ENCODE data around the gene CDHR2. TPM values are rescaled to one million over a fixed set of nuclear protein-coding genes. Genes with fewer than 3 reads are reported as not detected.

Gene CDHR2
- polyA plus RNA-seq, 1 donor, result 247 TPM

- Histone ChIP-seq H3K27me3 (ENCODE audit: control insufficient read depth, insufficient read depth, low read length) (peaks cover 32% of the 10 kb centered on the region), H3K36me3 (ENCODE audit: control insufficient read depth, insufficient read depth, low read length) (no peaks in the 10 kb centered on the region), H3K27ac (ENCODE audit: low read length) (no peak overlapping the region), H3K9me3 (ENCODE audit: control insufficient read depth, low read depth, low read length) (no peaks in the 10 kb centered on the region), H3K4me1 (ENCODE audit: control insufficient read depth, insufficient read depth, low read length) (no peaks in the 10 kb centered on the region), H3K4me3 (ENCODE audit: low read length) (no peak overlapping the region)
- DNase-seq, result no peak
- 100% methylated on average over 2 of the region's 3 CpGs for WGBS (ENCODE audit: insufficient coverage, low lambda C conversion rate)
These were observed 89.3 kb downstream of the CDHR2 start for GRCh38 chr5:176638437-176638836.

GRCh38 chr5:176639208-176639607, 90.1 kb downstream of the CDHR2 start:
- Histone ChIP-seq H3K9me3 (ENCODE audit: control insufficient read depth, low read depth, low read length) (no peaks in the 10 kb centered on the region), H3K4me1 (ENCODE audit: control insufficient read depth, insufficient read depth, low read length) (no peaks in the 10 kb centered on the region), H3K36me3 (ENCODE audit: control insufficient read depth, insufficient read depth, low read length) (no peaks in the 10 kb centered on the region), H3K4me3 (ENCODE audit: low read length) (no peak overlapping the region), H3K27me3 (ENCODE audit: control insufficient read depth, insufficient read depth, low read length) (peaks cover 24% of the 10 kb centered on the region), H3K27ac (ENCODE audit: low read length) (no peak overlapping the region)
- WGBS (ENCODE audit: insufficient coverage, low lambda C conversion rate), result no CpG with 5 or more reads among the region's 4 CpGs
- no peak for DNase-seq

GRCh38 chr5:176639981-176640380, 90.8 kb downstream of the CDHR2 start:
- Histone ChIP-seq H3K4me3 (ENCODE audit: low read length) (no peak overlapping the region), H3K27ac (ENCODE audit: low read length) (no peak overlapping the region), H3K4me1 (ENCODE audit: control insufficient read depth, insufficient read depth, low read length) (no peaks in the 10 kb centered on the region), H3K9me3 (ENCODE audit: control insufficient read depth, low read depth, low read length) (no peaks in the 10 kb centered on the region), H3K27me3 (ENCODE audit: control insufficient read depth, insufficient read depth, low read length) (peaks cover 21% of the 10 kb centered on the region), H3K36me3 (ENCODE audit: control insufficient read depth, insufficient read depth, low read length) (no peaks in the 10 kb centered on the region)
- no CpG with 5 or more reads among the region's 4 CpGs for WGBS (ENCODE audit: insufficient coverage, low lambda C conversion rate)
- DNase-seq, result no peak

GRCh38 chr5:176640616-176641015, 91.5 kb downstream of the CDHR2 start:
- 100% methylated on average over 1 of the region's 4 CpGs for WGBS (ENCODE audit: insufficient coverage, low lambda C conversion rate)
- Histone ChIP-seq H3K4me1 (ENCODE audit: control insufficient read depth, insufficient read depth, low read length) (no peaks in the 10 kb centered on the region), H3K4me3 (ENCODE audit: low read length) (no peak overlapping the region), H3K27ac (ENCODE audit: low read length) (no peak overlapping the region), H3K36me3 (ENCODE audit: control insufficient read depth, insufficient read depth, low read length) (no peaks in the 10 kb centered on the region), H3K9me3 (ENCODE audit: control insufficient read depth, low read depth, low read length) (no peaks in the 10 kb centered on the region), H3K27me3 (ENCODE audit: control insufficient read depth, insufficient read depth, low read length) (peaks cover 15% of the 10 kb centered on the region)
- DNase-seq, result no peak

- no peak overlapping the region for H3K4me3 ChIP-seq (ENCODE audit: low read length)
- no peaks in the 10 kb centered on the region for H3K9me3 ChIP-seq (ENCODE audit: control insufficient read depth, low read depth, low read length)
- no peak for DNase-seq
- H3K27me3 ChIP-seq (ENCODE audit: control insufficient read depth, insufficient read depth, low read length), result peaks cover under 1% of the 10 kb centered on the region
- H3K36me3 ChIP-seq (ENCODE audit: control insufficient read depth, insufficient read depth, low read length), result no peaks in the 10 kb centered on the region
- WGBS (ENCODE audit: insufficient coverage, low lambda C conversion rate), result no CpG with 5 or more reads among the region's 15 CpGs
- H3K27ac ChIP-seq (ENCODE audit: low read length), result no peak overlapping the region
- H3K4me1 ChIP-seq (ENCODE audit: control insufficient read depth, insufficient read depth, low read length), result peaks cover 7% of the 10 kb centered on the region
These were observed 93.7 kb downstream of the CDHR2 start for GRCh38 chr5:176642675-176643490.

- DNase-seq, result no peak
- Histone ChIP-seq H3K36me3 (ENCODE audit: control insufficient read depth, insufficient read depth, low read length) (no peaks in the 10 kb centered on the region), H3K27me3 (ENCODE audit: control insufficient read depth, insufficient read depth, low read length) (no peaks in the 10 kb centered on the region), H3K4me3 (ENCODE audit: low read length) (no peak overlapping the region), H3K27ac (ENCODE audit: low read length) (no peak overlapping the region), H3K9me3 (ENCODE audit: control insufficient read depth, low read depth, low read length) (no peaks in the 10 kb centered on the region), H3K4me1 (ENCODE audit: control insufficient read depth, insufficient read depth, low read length) (peaks cover 14% of the 10 kb centered on the region)
- no CpG with 5 or more reads among the region's 11 CpGs for WGBS (ENCODE audit: insufficient coverage, low lambda C conversion rate)
These were observed 94.5 kb downstream of the CDHR2 start for GRCh38 chr5:176643491-176644219.

GRCh38 chr5:176644294-176644693, 95.2 kb downstream of the CDHR2 start:
- no CpG with 5 or more reads among the region's 9 CpGs for WGBS (ENCODE audit: insufficient coverage, low lambda C conversion rate)

GRCh38 chr5:176644878-176645670, 95.9 kb downstream of the CDHR2 start:
- DNase-seq, result no peak
- no peaks in the 10 kb centered on the region for H3K36me3 ChIP-seq (ENCODE audit: control insufficient read depth, insufficient read depth, low read length)
- no peaks in the 10 kb centered on the region for H3K9me3 ChIP-seq (ENCODE audit: control insufficient read depth, low read depth, low read length)
- H3K27ac ChIP-seq (ENCODE audit: low read length), result no peak overlapping the region
- no peaks in the 10 kb centered on the region for H3K27me3 ChIP-seq (ENCODE audit: control insufficient read depth, insufficient read depth, low read length)
- H3K4me1 ChIP-seq (ENCODE audit: control insufficient read depth, insufficient read depth, low read length), result peaks cover 14% of the 10 kb centered on the region
- no peak overlapping the region for H3K4me3 ChIP-seq (ENCODE audit: low read length)
- no CpG with 5 or more reads among the region's 22 CpGs for WGBS (ENCODE audit: insufficient coverage, low lambda C conversion rate)

More at GRCh38 chr5:176644294-176644693, 95.2 kb downstream of the CDHR2 start:
- Histone ChIP-seq H3K27me3 (ENCODE audit: control insufficient read depth, insufficient read depth, low read length) (no peaks in the 10 kb centered on the region), H3K36me3 (ENCODE audit: control insufficient read depth, insufficient read depth, low read length) (no peaks in the 10 kb centered on the region), H3K27ac (ENCODE audit: low read length) (no peak overlapping the region), H3K4me3 (ENCODE audit: low read length) (no peak overlapping the region), H3K9me3 (ENCODE audit: control insufficient read depth, low read depth, low read length) (no peaks in the 10 kb centered on the region), H3K4me1 (ENCODE audit: control insufficient read depth, insufficient read depth, low read length) (peaks cover 14% of the 10 kb centered on the region)
- no peak for DNase-seq

Measured in large intestine (tissue), 3 donors.